Stimulated activated CD4-positive, alpha-beta T cell treated with anti-CD3 and anti-CD28 coated beads, Interleukin-15, amount 100 ng/mL, for 1 hour (primary cell): ENCODE measurements around the gene IFT172.
"Not testable (repeated sequence)": the region's sequence is repeated elsewhere in the genome, so short reads cannot be mapped to it uniquely, and the experiment has no call there.

Experiments used
- DNase-seq, 2 donors: peaks; one replicate each; pipeline ENCODE4 v3.0.0-alpha.2; 2020; ENCODE audit warnings: low read depth in 1 of 2, low spot score in 1 of 2

The IFT172 gene

DNA sequence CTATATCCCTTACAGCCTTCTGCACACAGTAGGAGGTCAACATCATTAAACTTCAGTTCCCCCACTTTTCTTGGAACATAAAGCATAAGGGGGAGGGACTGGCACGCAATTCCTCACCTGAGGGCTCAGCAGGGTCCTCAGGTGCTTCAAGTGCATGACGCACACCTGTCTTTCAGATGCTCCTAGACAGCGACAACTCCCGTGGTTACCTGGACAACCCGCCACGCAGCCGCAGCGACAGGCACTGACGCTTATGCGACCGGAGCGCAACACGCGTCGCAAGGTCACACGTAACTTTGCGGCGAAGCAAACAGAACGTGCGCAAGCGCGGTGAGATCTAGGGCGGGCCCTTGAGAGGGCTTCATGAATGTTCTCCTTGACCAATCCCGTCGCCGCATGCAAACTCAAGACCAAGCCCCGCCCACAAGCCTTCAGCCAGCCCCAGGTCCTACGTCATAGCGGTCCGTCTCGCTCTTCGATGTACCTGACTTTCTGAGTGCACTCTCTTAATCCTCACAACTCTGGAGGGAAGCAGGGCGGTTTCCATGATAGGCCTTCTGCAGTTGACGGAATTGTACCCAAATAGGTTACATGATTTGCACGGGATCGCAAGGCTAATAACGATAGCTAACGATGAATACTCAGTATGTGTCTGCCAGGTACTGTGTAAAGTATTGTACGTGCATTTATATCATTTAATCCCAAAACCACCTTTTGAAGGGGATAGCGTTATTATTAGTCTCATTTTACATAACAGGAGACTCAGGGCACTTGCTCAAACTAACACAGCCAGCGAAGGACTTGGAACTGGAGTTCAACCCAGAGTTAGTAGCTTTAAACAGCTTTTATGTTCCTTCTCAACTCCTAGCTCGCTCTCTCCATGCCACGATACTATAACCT lies at the start of gene IFT172:
Gene IFT172, minus strand, starts transcription at position 246 of the 900 bp plus-strand sequence. Its CDS starts 90 bp downstream, at position 156.
- DNase-seq, result peak; percentile 94 to 96

DNA sequence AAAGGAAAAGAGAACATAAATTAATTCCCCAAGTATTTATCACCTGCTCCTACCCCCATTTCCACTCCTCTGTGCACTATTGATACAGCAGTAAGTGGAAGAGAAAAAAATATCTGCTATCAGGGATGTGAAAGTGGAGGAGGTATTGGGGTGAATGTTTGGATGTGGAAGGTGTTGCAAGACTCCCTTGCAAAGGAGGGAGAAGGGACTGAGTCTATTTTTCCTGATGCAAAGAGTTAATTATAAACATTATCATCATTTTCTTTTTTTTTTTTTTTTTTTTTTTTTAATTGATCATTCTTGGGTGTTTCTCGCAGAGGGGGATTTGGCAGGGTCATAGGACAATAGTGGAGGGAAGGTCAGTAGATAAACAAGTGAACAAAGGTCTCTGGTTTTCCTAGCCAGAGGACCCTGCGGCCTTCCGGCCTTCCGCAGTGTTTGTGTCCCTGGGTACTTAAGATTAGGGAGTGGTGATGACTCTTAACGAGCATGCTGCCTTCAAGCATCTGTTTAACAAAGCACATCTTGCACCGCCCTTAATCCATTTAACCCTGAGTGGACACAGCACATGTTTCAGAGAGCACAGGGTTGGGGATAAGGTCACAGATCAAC lies 49.4 kb upstream of the IFT172 start:
- not testable (repeated sequence) for DNase-seq

DNA sequence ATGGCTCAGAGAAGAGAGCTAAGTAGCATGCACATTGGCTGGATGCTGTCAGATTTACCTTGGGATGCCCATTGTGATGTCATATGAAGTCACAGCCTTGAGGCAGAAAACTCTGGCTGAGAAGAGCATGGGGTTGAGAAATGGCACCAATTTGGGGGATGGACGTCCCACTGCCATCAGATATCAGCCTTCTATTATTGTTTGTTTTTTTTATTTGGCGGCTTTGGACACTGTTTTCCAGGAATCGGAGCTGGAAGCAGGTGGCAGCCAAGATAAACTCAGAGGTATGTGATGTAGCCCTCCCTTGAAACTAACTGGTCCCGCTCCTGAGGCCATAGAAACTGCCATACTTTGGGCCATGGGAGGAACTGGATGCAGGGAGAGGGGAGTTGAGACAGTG lies 47.7 kb upstream of the IFT172 start:
- DNase-seq, result no peak

DNA sequence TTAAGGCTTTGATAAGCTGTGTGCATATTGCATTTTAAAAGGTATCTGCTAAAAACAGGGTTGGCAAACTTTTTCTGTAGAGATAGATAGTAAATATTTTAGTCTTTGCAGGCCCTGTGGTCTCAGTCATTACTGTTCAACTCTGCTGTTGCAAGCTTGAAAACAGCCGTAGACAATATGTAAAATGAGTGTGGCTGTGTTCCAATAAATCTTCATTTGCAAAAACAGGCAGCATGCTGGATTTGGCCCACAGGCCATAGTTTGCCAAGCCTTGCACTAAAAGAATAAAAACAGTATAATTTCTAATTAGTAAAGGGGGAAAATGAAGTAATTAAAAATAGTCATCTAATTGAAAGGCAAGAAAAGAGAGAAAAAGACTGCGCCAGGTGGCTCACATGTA lies 42.4 kb upstream of the IFT172 start:
- no peak for DNase-seq

GRCh38 chr2:27527182-27527581 lies 37.6 kb upstream of the IFT172 start:
- no peak for DNase-seq

DNA sequence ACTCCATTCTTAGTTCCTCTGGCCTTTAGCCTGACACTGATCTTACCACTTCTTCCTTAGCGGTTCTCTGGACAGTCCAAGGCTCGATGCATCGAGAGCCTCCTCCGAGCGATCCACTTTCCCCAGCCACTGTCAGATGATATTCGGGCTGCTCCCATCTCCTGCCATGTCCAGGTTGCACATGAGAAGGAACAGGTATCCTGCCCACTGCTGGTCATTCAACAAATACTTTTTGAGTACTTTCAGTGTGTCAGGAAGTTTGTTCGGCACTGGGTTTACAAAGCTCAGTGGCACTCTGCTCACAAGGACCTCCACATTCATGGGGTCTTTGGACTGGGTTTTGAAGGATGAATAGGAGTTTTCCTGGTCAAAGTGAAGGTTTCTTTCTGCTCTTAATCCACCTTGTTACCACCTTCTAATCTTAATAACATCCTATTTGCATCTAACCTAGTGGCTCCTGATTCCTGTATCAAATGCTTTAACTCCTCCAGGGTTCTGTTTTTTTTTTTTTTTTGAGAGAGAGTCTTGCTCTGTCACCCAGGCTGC lies 32.9 kb upstream of the IFT172 start:
- no peak for DNase-seq

DNA sequence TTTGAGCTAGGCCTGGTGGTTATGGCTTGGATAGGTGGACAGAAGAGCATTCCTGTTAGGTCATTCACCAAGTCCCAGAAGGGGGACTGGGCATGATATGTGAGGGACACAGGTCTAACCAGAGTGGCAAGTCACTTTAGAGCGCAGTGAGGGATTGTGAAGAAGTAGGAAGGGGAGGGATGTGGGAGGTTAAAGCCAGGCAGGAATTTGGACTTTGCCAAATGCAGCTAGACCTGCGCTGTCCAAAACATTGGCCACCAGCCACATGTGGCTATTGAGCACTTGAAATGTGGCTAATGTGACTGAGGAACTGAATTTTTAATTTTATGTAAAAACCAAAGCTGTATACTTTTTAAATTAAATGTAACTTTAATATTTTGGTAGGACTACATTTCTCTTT lies 30.8 kb upstream of the IFT172 start:
- DNase-seq, result no peak

DNA sequence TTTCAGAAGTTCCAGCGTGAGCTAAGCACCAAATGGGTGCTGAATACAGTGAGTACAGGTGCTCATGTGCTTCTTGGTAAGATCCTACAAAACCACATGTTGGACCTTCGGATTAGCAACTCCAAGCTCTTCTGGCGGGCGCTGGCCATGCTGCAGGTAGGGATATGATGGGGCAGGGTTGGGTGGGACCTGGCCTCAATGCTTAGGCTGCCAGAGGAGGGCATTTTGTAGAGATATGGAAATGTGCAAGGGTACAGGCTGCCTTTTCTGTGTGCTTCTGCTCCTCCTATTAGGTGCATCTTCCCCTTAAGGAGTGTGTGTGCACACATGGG lies 29.2 kb upstream of the IFT172 start:
- DNase-seq, result no peak

DNA sequence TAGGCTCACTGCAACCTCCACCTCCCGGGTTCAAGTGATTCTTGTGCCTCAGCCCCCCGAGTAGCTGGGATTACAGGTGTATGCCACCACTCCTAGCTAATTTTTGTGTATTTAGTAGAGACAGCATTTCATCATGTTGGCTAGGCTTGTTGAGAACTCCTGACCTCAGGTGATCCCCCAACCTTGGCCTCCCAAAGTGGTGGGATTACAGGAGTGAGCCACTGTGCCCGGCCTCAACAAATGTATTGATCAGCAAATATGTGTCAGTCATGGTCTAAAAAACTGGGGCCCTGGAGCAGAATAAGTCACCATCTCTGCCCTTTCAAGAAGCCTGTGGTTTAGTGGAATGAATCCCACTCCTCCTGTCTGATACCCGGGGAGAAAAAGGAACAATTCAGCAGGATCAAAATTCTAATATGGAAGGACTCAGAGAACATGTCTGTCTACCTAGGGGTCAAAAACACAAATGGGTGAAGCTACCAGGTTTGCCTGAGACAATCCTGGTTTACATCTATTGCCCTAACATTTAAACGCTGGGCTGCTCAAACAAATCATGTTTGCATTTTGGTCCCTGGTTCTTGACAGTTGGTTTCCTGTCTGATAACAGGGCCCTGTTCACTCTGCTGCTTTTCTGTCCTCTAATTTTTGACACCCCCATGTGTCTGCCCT lies 28.7 kb upstream of the IFT172 start:
- no peak for DNase-seq

DNA sequence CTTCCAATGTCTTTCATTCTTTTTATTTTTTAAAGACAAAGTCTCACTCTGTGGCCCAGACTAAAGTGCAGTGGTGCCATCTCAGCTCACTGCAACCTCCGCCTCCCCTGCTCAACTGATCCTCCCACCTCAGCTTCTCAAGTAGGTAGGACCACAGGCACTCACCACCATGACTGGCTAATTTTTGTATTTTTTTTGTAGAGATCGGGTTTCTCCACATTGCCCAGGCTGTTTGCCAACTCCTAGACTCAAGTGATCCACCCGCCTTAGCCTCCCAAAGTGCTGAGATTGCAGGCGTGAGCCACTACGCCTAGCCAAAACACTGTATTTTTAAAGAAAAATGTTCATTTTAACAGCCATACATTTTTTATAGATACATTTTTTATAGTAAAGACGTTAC lies 19.8 kb upstream of the IFT172 start:
- no peak for DNase-seq

DNA sequence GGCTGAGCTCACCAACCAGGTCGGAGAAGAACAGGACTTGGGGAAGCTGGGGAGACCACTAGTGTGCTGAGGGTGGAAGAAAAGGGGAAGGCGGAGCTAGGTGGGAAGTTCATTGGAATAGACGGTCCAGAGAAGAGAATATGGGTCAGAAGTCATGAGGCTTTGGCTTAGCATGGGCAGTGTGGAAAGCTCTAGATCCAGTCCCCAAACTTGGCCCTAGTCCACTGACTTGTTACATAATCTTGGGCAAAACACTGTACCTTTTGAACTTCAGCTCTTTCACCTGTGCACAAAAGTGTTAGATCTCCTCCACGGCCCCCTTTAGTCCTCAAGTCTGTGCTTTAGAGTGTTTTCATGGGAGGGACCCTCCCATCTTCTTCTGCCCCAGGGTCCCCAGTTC lies 17.8 kb upstream of the IFT172 start:
- DNase-seq, result no peak

- no peak for DNase-seq
These were observed 17.0 kb upstream of the IFT172 start for GRCh38 chr2:27506587-27506986.

GRCh38 chr2:27502142-27502541 lies 12.6 kb upstream of the IFT172 start:
- DNase-seq, result no peak

GRCh38 chr2:27501042-27501441 lies 11.5 kb upstream of the IFT172 start:
- no peak for DNase-seq

DNA sequence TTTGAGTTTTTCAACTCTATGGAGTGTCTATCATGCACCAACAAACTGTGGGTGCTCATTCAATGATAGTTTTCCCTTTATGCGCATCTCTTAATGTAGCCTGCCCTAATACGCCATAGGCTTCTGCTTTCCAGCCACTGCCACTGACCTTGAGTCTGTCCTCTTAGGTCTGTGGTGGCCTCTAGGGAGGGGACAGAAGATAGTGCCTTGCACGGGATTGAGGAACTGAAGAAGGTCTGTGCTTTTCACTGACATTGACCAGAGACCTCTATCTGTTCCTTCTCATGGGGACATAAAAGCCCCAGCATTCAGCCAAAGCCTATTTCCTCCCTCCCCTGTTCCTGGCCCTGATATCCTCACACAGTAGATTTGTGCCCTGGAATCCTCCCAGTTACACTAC lies 9.4 kb upstream of the IFT172 start:
- DNase-seq, result no peak

GRCh38 chr2:27497288-27497627 lies 7.7 kb upstream of the IFT172 start:
- DNase-seq, result no peak

DNA sequence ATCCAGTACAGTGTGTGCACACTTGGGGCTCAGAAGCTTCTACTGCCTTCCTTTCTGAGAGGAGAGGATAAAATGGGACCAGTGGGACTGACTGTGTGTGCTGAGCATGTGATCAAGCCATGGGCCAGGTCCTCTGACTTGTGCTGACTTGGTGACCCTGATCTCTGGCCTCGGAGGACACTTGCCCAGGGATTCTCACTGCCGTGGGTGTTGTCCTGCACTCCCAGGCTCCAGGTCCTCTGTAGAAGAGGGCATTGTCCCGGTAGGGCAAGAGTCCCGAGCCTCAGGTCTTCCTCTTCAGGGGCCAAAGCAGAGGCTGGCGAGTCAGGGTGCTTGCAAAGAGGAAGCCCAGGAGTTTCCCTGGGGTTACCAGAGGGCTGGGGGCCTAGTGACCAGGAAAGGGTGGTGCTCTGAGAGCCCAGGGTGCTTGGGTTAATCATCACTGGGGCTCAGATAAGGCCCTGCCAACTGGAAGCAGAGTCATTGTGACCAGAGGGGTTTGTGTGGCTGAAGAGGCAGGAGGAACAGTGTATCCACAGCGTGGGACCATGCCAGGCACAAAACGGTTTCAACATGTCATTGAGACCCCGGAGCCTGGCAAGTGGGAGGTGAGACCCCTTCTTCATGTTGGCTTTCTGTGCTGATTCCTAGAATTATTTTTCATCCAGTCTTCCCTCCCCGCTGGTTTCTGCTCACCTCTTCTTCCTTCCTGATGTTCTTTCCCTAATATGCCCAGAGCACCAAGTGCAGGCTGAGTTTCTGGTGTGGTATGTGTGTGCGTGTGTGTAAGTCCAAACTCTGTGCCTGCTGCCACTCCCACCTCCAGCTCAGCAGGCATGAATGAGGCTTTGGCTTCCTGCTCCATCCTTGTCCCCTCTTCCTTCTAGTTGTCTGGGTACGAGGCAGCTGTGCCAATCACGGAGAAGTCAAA lies 7.1 kb upstream of the IFT172 start, which contains the start of gene GCKR:
Gene GCKR, plus strand, starts transcription at position 483 of the 931 bp plus-strand sequence. Its CDS starts 66 bp downstream, at position 549.
- DNase-seq, result no peak

DNA sequence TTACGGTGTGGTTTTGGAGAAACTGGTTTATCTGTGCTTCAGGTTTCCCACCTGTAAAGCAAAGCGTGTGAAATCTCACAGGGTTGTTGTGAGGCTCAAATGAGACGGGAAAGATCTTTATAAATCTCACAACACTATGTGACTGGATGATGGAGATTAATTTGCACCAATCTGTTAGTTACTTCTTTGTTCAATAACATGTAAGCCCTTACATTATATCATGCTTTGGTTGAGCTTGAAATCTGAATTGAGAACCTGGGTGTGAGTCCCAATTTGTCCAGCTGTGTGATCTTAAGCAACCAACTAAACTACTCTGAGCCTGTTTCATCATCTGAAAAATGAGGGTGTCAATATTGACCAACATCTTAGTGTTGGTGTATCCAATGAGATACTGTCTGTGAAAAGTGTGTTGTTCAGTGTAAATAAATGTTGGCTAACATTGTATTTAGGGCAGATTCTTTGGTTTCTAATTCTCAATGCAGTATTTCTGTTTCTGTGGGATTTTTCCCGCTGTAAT lies 6.4 kb upstream of the IFT172 start:
- DNase-seq, result no peak

- no peak for DNase-seq
These were observed 5.5 kb upstream of the IFT172 start, which contains the start of gene FNDC4 for GRCh38 chr2:27494944-27495554. Gene FNDC4 (minus strand): TSS chr2:27495200. CDS start chr2:27494679, 521 bp downstream.
